NT2/D1 (cell line): ENCODE measurements around the gene AK5.
A peak's percentile ranks its signal among the peaks of the same experiment; 100 is the strongest.
"Not testable (repeated sequence)": the region's sequence is repeated elsewhere in the genome, so short reads cannot be mapped to it uniquely, and the experiment has no call there.

Experiments used
- DNase-seq: peaks from one replicate; pipeline ENCODE4 v3.0.0-alpha.2; 2011; ENCODE audit warnings: low read depth, low spot score
- H3K27me3 ChIP-seq: 2 replicates; pipeline ENCODE4 v1.6.0; 2011; ENCODE audit warnings: mild to moderate bottlenecking; ENCODE audit not compliant: insufficient read length, insufficient read depth
- H3K36me3 ChIP-seq: 2 replicates; pipeline ENCODE4 v1.6.1; 2011; ENCODE audit warnings: mild to moderate bottlenecking, low read length, mixed read lengths; ENCODE audit not compliant: insufficient read depth, insufficient read length
- H3K4me1 ChIP-seq: 2 replicates; pipeline ENCODE4 v1.5.1; 2011; ENCODE audit not compliant: insufficient read depth, insufficient read length
- H3K4me3 ChIP-seq: 2 replicates; pipeline ENCODE4 v1.5.1; 2011; ENCODE audit warnings: low read depth; ENCODE audit not compliant: insufficient read length
- H3K9ac ChIP-seq: 2 replicates; pipeline ENCODE4 v1.6.0; 2011; ENCODE audit warnings: low read depth; ENCODE audit not compliant: insufficient read length
- H3K9me3 ChIP-seq: 2 replicates; pipeline ENCODE4 v1.5.1; 2011; ENCODE audit warnings: mild to moderate bottlenecking, low read length; ENCODE audit not compliant: insufficient read depth
- SUZ12 ChIP-seq: IDR thresholded peaks from 2 replicates; pipeline ENCODE4 v1.6.1; 2011; ENCODE audit not compliant: insufficient read length, insufficient read depth; ENCODE audit errors: extremely low read depth
- YY1 ChIP-seq: IDR thresholded peaks from 2 replicates; pipeline ENCODE4 v1.6.1; 2011; ENCODE audit not compliant: insufficient read length, insufficient read depth
- ZNF274 ChIP-seq: IDR thresholded peaks from 2 replicates; pipeline ENCODE4 v1.6.1; 2011; ENCODE audit warnings: mild to moderate bottlenecking, low read depth, low read length

Gene AK5

GRCh38 chr1:77405186-77405585 lies 123.4 kb downstream of the AK5 start:
- no peak for TF ChIP-seq SUZ12
- TF ChIP-seq YY1: no peak
- no peak for TF ChIP-seq ZNF274
- no peaks in the 10 kb centered on the region for H3K27me3 ChIP-seq
- H3K36me3 ChIP-seq: no peaks in the 10 kb centered on the region
- no peaks in the 10 kb centered on the region for H3K4me1 ChIP-seq
- no peaks in the 10 kb centered on the region for H3K9me3 ChIP-seq
- no peak for DNase-seq
- no peak overlapping the region for H3K4me3 ChIP-seq
- H3K9ac ChIP-seq: no peak overlapping the region

- H3K27me3 ChIP-seq: no peaks in the 10 kb centered on the region
- no peak for DNase-seq
- no peak overlapping the region for H3K9ac ChIP-seq
- TF ChIP-seq ZNF274 (no peak), SUZ12 (no peak), YY1 (no peak)
- H3K4me1 ChIP-seq: no peaks in the 10 kb centered on the region
- no peak overlapping the region for H3K4me3 ChIP-seq
- no peaks in the 10 kb centered on the region for H3K36me3 ChIP-seq
- H3K9me3 ChIP-seq: no peaks in the 10 kb centered on the region
Observed at GRCh38 chr1:77406661-77407060, 124.8 kb downstream of the AK5 start.

- Histone ChIP-seq H3K36me3 (no peaks in the 10 kb centered on the region), H3K4me1 (no peaks in the 10 kb centered on the region), H3K27me3 (no peaks in the 10 kb centered on the region), H3K9ac (no peak overlapping the region), H3K9me3 (no peaks in the 10 kb centered on the region), H3K4me3 (no peak overlapping the region)
- TF ChIP-seq ZNF274 (no peak), SUZ12 (no peak), YY1 (no peak)
- DNase-seq: no peak
Observed at GRCh38 chr1:77407738-77408375, 126.0 kb downstream of the AK5 start.

GRCh38 chr1:77408933-77409332 lies 127.1 kb downstream of the AK5 start:
- H3K4me3 ChIP-seq, DNase-seq, H3K9me3 ChIP-seq, H3K9ac ChIP-seq, H3K27me3 ChIP-seq, H3K4me1 ChIP-seq, H3K36me3 ChIP-seq: not testable (repeated sequence)

- DNase-seq: no peak
- TF ChIP-seq ZNF274 (no peak), YY1 (no peak), SUZ12 (no peak)
- Histone ChIP-seq H3K9me3 (no peaks in the 10 kb centered on the region), H3K36me3 (no peaks in the 10 kb centered on the region), H3K4me1 (no peaks in the 10 kb centered on the region), H3K27me3 (no peaks in the 10 kb centered on the region), H3K9ac (no peak overlapping the region), H3K4me3 (no peak overlapping the region)
Observed at GRCh38 chr1:77412069-77412819, 130.4 kb downstream of the AK5 start.

- TF ChIP-seq SUZ12: no peak
- no peak for TF ChIP-seq ZNF274
- TF ChIP-seq YY1: no peak
- no peak overlapping the region for H3K9ac ChIP-seq
Observed at GRCh38 chr1:77412820-77413530, 131.2 kb downstream of the AK5 start.

More at GRCh38 chr1:77412820-77413530, 131.2 kb downstream of the AK5 start:
- Histone ChIP-seq H3K4me3 (no peak overlapping the region), H3K36me3 (no peaks in the 10 kb centered on the region), H3K27me3 (no peaks in the 10 kb centered on the region), H3K9me3 (0 out of 2 replicates have a peak, but pooled peaks cover 4% of the 10 kb centered on the region), H3K4me1 (no peaks in the 10 kb centered on the region)
- peak; percentile 33 for DNase-seq
